ENCODE results near the gene ADCY5.

DNA sequence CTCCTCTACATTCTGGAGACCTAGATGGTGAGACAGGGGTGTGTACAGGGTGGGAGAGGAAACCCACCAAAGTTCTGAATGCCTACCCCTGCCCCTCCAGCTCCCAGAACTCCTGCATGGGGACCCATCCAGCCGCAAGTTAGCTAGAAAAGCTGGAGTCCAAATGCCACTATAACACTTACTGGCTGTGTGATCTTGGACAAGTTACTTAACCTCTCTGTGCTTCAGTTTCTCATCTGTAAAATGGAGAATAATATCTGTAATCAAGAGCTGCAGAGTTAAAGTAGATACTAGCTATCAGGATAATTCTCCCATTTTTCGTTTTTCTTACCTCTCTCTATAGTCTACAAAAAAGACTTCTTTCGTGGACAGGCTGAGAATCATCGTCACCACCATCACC lies 63.4 kb downstream of the ADCY5 start:
- TF ChIP-seq, protein P1, sequence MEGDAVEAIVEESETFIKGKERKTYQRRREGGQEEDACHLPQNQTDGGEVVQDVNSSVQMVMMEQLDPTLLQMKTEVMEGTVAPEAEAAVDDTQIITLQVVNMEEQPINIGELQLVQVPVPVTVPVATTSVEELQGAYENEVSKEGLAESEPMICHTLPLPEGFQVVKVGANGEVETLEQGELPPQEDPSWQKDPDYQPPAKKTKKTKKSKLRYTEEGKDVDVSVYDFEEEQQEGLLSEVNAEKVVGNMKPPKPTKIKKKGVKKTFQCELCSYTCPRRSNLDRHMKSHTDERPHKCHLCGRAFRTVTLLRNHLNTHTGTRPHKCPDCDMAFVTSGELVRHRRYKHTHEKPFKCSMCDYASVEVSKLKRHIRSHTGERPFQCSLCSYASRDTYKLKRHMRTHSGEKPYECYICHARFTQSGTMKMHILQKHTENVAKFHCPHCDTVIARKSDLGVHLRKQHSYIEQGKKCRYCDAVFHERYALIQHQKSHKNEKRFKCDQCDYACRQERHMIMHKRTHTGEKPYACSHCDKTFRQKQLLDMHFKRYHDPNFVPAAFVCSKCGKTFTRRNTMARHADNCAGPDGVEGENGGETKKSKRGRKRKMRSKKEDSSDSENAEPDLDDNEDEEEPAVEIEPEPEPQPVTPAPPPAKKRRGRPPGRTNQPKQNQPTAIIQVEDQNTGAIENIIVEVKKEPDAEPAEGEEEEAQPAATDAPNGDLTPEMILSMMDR (IDR thresholded peaks at IDR 0.05), result no peak
- TF ChIP-seq POLR2A (IDR thresholded peaks at IDR 0.05), result no peak
